Nephron progenitor cell (in vitro differentiated cells): ENCODE data around the gene NBPF11.
"Not testable (repeated sequence)": the region's sequence is repeated elsewhere in the genome, so short reads cannot be mapped to it uniquely, and the experiment has no call there.

ENCODE experiments used
- DNase-seq: peaks from one replicate; pipeline ENCODE4 v3.0.0; 2021
- H3K27ac Mint-ChIP-seq: 2 replicates; pipeline ENCODE4 v1.8.0; 2021; ENCODE audit warnings: mild to moderate bottlenecking, moderate library complexity, mixed read lengths
- H3K27me3 Mint-ChIP-seq: 2 replicates; pipeline ENCODE4 v1.8.0; 2021; ENCODE audit warnings: mild to moderate bottlenecking, low read depth, mixed read lengths; ENCODE audit not compliant: poor library complexity
- H3K36me3 Mint-ChIP-seq: 2 replicates; pipeline ENCODE4 v1.8.0; 2021; ENCODE audit warnings: low read depth, mixed read lengths
- H3K4me1 Mint-ChIP-seq: 2 replicates; pipeline ENCODE4 v1.8.0; 2021; ENCODE audit warnings: mixed read lengths
- H3K4me3 Mint-ChIP-seq: 2 replicates; pipeline ENCODE4 v1.8.0; 2021; ENCODE audit warnings: mild to moderate bottlenecking, moderate library complexity, mixed read lengths
- H3K9me3 Mint-ChIP-seq: 2 replicates; pipeline ENCODE4 v1.8.0; 2021; ENCODE audit warnings: mild to moderate bottlenecking, moderate library complexity, mixed read lengths
- CTCF ChIP-seq: fragments of 200-600 bp; sonication (generic); IDR thresholded peaks from 2 replicates; pipeline ENCODE4 v1.5.0; 2021; ENCODE audit warnings: antibody characterized with exemption

NBPF11 gene

GRCh38 chr1:148162363-148162762, 10.3 kb upstream of the NBPF11 start:
- Mint-ChIP-seq H3K27me3 (peaks cover 3% of the 10 kb centered on the region), H3K4me1 (peaks cover 19% of the 10 kb centered on the region), H3K27ac (no peak overlapping the region), H3K36me3 (peaks cover 10% of the 10 kb centered on the region), H3K9me3 (peaks cover 21% of the 10 kb centered on the region), H3K4me3 (no peak overlapping the region)
- DNase-seq: no peak
- TF ChIP-seq CTCF: no peak

DNA sequence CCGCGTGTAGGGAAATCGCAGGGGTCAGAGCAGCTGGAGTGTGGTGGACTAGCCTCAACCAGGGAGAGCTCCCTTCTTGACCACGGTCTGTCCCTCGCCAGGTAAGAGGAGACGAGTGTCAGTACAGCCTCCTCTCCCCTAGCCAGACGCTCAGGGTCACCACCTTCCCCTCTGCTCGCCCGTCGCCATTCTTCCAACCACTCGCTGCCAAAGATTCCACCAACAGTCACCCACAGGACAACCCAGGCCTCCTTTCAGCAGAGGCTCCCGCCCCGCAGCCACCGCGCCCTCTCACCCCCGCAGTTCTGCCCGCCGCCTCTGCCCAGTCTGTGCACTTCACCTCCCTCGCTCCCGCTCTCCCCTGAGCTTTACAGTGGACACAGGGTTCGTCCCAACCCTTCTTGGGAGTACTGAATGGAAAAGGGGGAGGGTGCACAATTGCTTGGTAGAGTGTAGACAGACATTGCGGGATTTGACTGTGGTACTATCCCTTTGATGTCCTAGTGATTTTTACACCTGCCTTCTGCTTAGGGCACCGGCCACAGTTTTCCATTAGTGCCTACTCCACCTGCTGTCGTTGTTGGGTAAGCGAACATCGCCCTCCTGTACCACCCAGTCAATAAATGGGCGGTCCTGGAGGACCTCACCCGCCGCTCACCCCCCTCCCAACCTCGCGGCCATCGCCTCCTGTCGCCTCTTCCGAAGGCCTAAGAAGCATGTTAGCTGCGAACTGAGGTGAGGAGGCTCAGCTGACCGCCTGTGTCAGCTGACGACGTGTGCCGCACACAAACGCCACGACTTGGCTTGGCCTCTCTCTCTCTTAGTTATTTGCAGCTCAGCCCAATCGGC, 9.2 kb upstream of the NBPF11 start:
- no peak for DNase-seq
- peaks cover 11% of the 10 kb centered on the region for H3K4me1 Mint-ChIP-seq
- H3K36me3 Mint-ChIP-seq: peaks cover 10% of the 10 kb centered on the region
- peaks cover 21% of the 10 kb centered on the region for H3K9me3 Mint-ChIP-seq
- no peak overlapping the region for H3K27ac Mint-ChIP-seq
- TF ChIP-seq CTCF: no peak
- no peak overlapping the region for H3K4me3 Mint-ChIP-seq
- peaks cover 3% of the 10 kb centered on the region for H3K27me3 Mint-ChIP-seq

GRCh38 chr1:148160343-148161052, 8.4 kb upstream of the NBPF11 start:
- H3K27me3 Mint-ChIP-seq: no peaks in the 10 kb centered on the region
- H3K36me3 Mint-ChIP-seq: peaks cover 10% of the 10 kb centered on the region
- no peak overlapping the region for H3K4me3 Mint-ChIP-seq
- H3K9me3 Mint-ChIP-seq: peaks cover 21% of the 10 kb centered on the region
- no peak for DNase-seq
- H3K27ac Mint-ChIP-seq: peak overlapping the region; percentile 74
- peaks cover 17% of the 10 kb centered on the region for H3K4me1 Mint-ChIP-seq
- no peak for TF ChIP-seq CTCF

DNA sequence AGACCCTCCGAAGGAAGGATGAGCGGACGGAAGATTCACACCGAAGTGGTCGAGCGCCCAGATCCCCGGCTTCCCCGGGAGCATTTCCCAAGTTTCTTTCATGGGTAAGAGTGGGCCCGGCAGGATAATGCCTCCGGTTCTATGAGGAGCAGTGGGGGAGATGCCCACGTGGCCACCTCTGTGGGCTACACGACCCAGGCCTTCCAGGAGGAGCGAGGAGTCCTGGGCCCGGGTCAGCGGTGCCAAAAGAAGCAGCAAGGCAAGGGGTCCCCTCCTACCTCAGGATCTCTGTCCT, 7.9 kb upstream of the NBPF11 start:
- Mint-ChIP-seq H3K9me3 (peaks cover 21% of the 10 kb centered on the region), H3K27me3 (no peaks in the 10 kb centered on the region), H3K4me1 (peaks cover 20% of the 10 kb centered on the region), H3K27ac (peak overlapping the region; percentile 74), H3K36me3 (peaks cover 10% of the 10 kb centered on the region), H3K4me3 (no peak overlapping the region)
- TF ChIP-seq CTCF: no peak
- no peak for DNase-seq

DNA sequence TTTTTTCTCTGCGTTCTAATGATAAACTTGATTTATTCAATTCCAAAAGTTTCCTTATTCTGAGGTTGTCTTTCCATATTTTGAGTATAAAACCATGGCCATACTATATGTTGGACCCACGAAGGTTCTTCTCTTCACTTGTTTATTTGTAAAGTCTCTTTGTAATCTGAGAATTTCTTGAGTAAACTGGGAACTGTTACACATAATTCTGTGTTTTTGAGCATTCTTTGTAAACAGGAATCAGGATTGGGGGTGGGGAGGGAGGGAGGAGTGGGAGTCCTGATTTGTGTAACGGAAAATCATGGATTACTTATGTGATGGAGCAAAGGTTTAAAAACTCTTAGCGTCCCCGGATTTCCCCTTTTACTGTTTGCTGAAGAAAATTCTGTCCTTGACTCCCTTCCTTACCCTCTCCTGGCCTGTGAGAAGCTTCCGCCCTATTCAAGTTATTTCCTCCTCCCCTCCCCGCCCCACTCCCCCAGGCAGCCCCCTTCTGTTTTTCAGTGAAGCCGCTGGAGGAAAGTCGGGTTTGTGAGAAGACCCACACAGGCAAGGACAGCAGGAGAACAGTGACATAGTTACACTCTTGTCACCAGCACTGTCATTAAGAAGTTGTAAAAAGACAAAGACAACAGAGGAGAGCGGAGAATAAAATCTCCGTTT, 6.4 kb upstream of the NBPF11 start:
- Mint-ChIP-seq H3K27me3 (no peaks in the 10 kb centered on the region), H3K36me3 (peaks cover 10% of the 10 kb centered on the region), H3K4me1 (peaks cover 20% of the 10 kb centered on the region), H3K9me3 (peaks cover 21% of the 10 kb centered on the region), H3K4me3 (peak overlapping the region; percentile 30), H3K27ac (peak overlapping the region; percentile 61)
- no peak for DNase-seq
- no peak for TF ChIP-seq CTCF

GRCh38 chr1:148157803-148158202, 5.7 kb upstream of the NBPF11 start:
- H3K27ac Mint-ChIP-seq, H3K27me3 Mint-ChIP-seq, DNase-seq, H3K4me3 Mint-ChIP-seq: not testable (repeated sequence)
- Mint-ChIP-seq H3K4me1 (peaks cover 22% of the 10 kb centered on the region), H3K9me3 (peaks cover 21% of the 10 kb centered on the region), H3K36me3 (peaks cover 10% of the 10 kb centered on the region)

DNA sequence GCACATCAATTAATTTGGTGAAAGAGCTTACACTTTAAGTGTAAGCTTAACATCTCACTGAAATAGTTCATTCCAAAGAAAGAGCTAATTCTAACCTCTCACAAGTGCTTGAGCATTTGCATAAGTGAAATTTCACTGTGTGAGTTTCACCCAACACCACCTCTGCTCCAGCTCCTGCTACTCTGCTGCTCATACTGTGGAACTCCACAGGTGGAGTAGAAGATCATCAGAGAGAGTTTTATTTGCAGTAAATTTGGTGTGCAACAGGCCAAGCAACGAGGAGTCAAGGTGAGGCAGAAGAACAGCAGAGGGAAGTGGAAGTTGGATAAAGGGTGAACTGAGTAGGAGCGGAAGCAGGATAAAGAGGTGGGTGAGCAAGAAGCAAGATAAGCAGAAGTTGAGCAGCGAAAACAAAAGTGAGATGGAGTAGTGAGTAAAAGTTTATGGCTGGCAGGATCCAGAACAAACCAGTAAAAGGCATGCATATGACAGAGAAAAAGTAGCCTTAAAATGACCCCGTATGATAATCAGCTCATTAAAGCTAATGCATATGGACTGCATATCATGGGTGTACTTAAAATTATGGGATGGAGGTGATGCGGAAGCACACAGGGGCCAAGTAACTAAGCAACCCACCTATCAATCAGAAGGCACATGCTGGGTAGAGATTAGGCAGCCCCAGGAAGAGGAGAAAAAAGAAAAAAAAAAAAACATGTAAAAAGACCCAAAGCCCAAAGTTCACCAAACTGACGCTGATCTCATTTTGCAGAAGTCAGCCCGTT, 3.6 kb upstream of the NBPF11 start:
- not testable (repeated sequence) for H3K4me3 Mint-ChIP-seq, H3K27me3 Mint-ChIP-seq, H3K27ac Mint-ChIP-seq, DNase-seq
- Mint-ChIP-seq H3K4me1 (peaks cover 28% of the 10 kb centered on the region), H3K9me3 (peaks cover 17% of the 10 kb centered on the region), H3K36me3 (peaks cover 10% of the 10 kb centered on the region)

- not testable (repeated sequence) for H3K27me3 Mint-ChIP-seq, DNase-seq, H3K9me3 Mint-ChIP-seq, H3K27ac Mint-ChIP-seq, H3K36me3 Mint-ChIP-seq
- peaks cover 17% of the 10 kb centered on the region for H3K4me1 Mint-ChIP-seq
- peak overlapping the region; percentile 79 for H3K4me3 Mint-ChIP-seq
Observed at GRCh38 chr1:148152795-148153194, 714 bp upstream of the NBPF11 start.
